Activated CD8-positive, alpha-beta memory T cell treated with anti-CD3 and anti-CD28 coated beads, Interleukin-2, amount 50 U/mL, for 24 hours (primary cell): ENCODE measurements around the gene KLK3.
"Not testable (repeated sequence)": the region's sequence is repeated elsewhere in the genome, so short reads cannot be mapped to it uniquely, and the experiment has no call there.

Source experiments
- DNase-seq: peaks from one replicate; pipeline ENCODE4 v3.0.0-alpha.2; 2020; ENCODE audit errors: extremely low read depth

Gene KLK3

DNA sequence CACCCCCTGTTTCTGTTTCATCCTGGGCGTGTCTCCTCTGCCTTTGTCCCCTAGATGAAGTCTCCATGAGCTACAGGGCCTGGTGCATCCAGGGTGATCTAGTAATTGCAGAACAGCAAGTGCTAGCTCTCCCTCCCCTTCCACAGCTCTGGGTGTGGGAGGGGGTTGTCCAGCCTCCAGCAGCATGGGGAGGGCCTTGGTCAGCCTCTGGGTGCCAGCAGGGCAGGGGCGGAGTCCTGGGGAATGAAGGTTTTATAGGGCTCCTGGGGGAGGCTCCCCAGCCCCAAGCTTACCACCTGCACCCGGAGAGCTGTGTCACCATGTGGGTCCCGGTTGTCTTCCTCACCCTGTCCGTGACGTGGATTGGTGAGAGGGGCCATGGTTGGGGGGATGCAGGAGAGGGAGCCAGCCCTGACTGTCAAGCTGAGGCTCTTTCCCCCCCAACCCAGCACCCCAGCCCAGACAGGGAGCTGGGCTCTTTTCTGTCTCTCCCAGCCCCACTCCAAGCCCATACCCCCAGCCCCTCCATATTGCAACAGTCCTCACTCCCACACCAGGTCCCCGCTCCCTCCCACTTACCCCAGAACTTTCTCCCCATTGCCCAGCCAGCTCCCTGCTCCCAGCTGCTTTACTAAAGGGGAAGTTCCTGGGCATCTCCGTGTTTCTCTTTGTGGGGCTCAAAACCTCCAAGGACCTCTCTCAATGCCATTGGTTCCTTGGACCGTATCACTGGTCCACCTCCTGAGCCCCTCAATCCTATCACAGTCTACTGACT lies at the start of gene KLK3:
KLK3 (plus strand) TSS at position 280 of the 775 bp plus-strand sequence; CDS start at position 321, 41 bp downstream.
- no peak for DNase-seq

DNA sequence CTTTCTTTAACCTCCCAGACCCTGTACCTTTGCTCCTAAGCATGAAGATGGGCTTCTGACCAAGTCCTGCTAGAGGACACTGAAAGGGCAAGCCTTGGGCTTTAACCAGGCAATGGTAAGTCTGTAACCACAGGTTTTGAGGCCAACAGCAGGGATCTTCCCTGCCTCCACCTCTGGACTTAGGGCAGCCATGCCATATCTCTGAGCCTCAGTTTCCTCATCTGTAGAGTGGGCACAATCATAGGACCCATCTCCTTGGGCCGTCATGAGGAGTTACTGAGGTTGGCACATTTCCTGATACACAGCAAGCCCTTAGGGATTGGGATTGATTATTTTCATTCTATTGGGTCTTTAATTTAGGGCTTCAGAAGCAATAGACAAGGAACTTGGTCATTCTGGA lies 45.9 kb upstream of the KLK3 start:
- DNase-seq, result no peak

DNA sequence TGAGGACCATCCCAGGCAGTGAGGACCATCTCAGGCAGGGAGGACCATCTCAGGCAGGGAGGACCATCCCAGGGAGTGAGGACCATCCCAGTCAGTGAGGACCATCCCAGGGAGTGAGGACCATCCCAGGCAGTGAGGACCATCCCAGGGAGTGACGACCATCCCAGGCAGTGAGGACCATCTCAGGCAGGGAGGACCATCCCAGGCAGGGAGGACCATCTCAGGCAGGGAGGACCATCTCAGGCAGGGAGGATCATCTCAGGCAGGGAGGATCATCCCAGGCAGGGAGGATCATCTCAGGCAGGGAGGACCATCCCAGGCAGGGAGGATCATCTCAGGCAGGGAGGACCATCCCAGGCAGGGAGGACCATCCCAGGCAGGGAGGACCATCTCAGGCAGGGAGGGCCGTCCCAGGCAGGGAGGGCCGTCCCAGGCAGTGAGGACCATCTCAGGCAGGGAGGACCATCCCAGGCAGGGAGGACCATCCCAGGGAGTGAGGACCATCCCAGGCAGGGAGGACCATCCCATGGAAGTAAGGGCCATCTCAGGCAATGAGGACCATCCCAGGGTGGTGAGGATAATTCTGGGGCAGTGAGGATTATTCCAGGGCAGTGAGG lies 43.0 kb upstream of the KLK3 start:
- not testable (repeated sequence) for DNase-seq

DNA sequence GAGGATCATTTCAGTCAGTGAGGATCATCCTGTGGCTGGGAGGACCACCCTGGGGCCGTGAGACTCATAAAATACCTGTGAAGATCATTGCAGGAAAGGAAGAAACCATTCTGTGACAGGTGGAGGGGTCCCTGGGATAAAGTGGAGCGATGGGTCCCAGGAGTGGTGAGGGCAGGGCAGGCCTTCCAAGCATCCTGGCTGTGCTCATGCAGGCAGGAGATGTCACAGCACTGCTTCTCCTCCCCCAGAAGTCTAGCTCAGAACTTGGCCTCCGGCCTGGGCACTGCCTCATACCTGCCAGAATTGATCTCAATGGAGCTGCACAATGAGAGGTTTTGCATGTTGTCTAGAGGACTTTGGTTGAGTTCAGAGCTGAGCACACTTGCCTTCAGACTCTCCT lies 42.2 kb upstream of the KLK3 start:
- DNase-seq, result no peak

DNA sequence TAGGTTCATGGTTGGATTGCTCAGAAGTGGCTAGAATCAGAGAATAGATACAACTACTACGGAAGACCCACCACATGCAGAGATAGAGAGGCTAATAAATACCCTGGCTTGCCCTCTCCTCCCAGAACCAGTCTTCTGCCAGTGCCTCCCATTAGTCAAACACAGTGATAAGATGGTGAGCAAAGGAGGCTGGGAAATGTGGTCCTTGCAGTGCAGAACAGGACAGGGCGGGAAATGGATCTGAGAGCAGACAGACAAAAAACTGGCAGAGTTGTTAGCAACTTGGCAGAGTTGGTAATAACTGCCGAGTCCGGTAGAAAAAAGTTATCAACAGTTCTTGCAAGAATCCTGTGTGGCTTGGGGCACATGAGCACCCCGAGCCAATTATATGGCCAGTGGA lies 39.8 kb upstream of the KLK3 start:
- no peak for DNase-seq

DNA sequence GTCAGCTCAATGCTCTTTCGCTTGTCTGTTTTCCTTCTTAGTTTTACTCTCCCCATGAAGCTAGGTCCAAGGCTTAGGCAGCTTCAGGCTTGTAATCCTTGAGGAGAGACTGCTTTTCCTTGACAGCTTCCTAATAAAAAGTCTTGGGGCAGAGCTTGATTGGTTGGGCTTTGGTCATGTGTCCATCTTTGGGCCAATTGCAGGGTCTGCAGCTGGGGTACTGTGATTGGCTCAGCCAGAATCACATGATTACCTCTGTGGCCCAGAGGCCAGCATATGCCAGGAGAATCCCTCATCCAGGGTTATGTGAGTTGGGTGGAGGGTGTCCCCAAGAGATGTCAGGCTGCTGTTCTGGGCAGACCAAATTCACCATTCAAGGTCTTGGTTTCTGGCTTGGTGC lies 39.3 kb upstream of the KLK3 start:
- DNase-seq, result no peak

DNA sequence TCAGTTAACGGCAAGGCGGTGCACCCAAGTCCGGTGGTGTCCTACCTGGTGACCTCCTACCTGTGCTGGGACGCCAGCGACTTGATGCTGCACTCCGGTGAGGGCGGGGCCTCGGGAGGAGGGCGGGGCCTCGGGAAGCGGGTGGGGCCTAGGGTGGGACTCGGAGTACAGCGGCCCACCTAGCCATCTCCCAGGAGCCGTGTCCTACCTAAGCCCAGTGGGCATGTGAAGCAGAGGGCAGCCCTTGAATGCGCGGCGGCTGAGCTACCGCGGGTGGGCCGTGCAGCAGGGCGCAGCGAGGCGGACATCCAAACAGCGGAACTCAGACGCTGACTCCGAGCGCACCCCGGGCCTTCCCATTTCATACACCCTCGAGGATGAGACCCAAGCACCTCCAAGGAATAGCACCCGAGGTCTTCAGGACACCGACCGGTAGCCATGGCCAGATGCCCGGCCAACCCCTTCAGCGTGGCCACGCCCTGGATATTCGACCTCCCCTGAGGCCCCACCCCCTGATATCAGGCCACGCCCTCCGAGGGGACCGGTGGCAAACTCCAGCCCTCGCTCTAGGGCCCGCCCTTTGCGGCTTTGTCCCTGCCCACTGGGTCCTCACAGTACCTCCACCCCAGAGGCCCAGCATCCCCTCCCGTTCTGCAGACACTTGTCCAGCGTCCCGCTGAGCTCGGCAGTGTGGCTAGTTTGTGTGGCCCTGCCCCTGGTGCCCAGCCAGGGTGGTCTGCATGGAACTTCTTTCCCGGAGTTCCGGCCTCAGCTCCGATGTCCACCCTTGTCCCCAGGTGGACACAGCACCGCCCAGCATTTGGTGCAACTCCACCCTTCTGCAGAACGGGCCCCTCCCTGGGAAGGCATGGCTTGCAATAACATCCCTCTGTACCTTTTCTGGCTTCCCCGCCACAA lies 36.5 kb upstream of the KLK3 start:
- DNase-seq, result no peak

DNA sequence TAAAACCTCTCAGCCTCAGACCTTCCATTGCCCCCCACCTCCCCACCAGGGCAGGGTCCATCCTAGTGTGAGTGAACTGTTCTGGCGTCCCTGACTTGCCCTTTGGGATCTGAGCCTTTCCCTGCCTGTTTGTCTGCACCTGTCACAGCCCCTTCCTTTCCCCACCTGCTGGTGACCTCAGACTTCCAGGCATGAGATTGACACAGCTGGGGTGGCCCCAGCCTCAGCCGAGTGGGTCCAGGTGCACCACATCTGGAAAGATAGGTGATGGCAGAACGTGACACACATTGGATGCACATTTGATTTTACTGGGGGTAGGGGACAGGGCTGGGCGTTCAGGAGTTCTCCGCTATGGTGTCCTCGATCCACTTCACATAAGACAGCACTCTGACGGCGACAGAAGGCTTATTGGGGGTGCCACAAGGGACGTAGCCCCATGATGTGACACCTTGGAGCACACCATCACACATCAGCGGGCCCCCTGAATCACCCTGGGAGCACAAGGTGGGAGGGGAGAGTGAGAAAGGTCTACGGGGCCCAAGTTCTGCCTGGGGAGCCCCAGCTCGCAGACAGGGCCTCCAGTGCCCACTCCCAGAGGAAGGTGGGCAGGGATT lies 35.7 kb upstream of the KLK3 start:
- no peak for DNase-seq

DNA sequence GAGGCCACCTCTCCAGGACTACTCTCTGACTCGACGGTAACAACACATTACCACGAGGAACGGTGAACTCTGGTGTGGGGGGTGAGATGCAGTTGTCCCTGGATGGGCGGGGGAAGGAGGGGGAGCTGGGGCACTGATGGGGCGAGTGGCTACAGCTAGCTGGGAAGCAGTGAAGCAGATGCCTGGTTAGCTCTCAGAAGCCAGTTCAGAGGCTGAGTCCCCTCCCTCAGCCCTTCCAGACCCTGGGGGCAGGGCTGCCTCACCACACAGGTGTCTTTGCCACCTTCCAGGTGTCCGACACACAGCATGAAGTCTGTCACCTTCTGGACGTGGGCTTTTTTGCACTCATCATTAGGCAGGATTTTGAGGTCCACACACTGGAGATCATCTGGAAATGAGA lies 35.1 kb upstream of the KLK3 start:
- no peak for DNase-seq

DNA sequence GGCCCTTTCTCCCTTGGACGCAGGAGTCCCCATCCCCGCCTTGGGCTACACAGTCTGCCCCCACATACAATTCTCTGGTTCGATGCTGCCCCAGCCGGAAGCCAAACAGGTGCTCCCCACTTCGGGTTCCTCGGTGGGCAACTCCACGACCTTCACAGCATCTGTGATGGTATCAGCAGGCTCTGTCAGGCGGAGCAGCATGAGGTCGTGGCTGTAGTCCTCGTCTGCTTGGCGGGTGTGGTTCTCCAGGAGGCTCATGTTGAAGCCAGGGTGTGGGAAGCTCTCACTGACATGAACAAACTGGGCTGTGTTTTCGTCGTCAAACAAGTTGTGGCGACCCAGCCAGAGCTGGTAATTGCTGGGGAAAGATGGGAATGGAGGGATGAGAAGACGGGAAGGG lies 34.6 kb upstream of the KLK3 start:
- DNase-seq, result no peak

DNA sequence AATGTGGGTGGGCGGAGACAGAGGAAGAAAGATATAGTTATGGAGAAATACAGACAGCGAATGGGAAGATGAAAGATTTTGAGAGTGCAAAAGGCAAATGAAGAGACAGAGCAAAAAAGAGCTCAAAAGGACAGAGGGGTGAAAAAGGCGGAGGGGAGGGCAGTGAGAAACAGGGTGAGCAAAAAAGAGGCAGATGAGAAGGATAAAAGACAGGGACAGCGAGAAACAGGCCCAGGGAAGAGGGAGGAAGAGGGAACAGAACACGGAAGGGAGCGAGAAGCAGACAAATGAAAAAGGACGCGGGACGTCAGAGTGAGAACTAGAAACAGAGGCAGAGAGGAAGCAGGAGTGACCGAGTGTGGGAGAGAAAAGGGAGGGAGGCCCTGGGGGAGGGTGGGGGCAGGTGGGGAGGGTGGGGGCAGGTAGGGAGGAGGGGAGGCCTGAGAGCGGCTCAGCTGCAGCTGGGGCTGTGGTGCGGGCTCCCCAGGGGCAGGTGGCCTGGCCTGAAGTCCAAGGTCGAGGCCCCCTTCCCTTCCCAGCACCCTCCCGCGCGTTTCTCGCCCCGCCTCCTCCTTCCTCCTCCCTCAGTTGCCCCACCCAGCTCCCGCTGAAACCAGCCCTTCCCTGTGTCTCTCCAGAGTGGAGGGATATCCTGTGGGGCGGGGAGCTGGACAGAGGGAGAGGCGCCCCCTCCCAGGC lies 34.0 kb upstream of the KLK3 start:
- no peak for DNase-seq

DNA sequence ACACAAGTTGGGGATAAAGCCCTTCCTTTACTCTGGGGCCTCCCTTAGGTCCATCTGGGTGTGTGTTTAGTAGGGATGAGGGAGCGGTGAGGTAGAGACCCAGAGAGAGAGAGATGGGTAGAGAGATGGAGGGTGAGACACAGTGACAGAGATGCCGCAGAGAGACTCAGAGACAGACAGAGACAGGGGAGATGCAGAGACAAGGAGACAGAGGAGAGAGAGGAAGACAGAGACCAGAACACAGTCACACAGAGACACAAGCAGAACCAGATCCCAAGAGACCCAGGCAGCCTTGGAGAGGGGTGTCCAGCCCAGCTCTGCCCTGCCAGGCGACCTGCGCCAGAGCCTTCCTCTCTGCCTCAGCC lies 33.5 kb upstream of the KLK3 start:
- DNase-seq, result no peak

DNA sequence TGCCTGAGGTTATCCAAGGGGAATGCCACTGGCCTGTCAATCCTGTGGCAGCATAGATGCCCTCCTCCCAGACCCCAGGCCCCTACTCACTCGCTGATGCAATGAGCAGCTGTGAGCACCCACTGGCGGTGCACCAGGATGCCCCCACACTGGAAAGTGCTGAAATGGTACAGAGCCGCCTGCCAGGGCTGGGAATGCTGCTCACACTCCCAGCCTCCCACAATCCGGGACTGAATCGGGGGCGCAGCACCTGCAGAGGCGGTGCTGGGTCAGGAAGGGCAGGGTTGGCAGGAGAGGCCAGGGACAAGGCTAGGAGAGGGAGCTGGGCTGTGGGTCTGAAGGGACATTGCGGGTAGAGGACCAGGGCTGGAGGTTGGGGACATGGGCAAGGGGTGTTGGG lies 33.1 kb upstream of the KLK3 start:
- no peak for DNase-seq

DNA sequence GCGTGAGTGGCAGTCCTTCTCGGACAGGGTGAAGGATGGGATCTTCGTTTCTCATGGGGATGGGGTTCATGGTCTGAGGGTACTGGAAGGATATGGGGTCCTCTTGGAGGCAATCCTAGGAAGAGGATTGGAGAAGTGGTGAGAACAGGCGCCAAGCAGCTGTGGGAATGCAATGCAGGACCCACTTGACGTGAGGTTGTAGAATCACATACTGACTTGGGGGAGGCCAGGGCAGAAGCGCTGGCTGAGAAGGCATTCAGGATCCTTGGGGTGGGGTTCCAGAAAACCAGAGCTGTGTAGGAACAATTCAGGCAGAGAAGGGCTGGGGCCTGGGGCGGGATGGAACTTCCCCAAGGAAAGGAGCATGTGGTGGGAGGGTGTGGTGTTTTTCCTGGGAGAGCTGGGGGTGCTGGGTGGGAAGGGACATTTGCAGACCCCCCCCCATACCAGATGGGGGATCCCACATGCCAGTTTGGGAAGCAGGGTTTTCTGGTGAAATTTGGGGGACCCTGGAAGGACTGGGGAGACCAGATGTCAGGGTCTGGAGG lies 32.0 kb upstream of the KLK3 start:
- DNase-seq, result no peak

DNA sequence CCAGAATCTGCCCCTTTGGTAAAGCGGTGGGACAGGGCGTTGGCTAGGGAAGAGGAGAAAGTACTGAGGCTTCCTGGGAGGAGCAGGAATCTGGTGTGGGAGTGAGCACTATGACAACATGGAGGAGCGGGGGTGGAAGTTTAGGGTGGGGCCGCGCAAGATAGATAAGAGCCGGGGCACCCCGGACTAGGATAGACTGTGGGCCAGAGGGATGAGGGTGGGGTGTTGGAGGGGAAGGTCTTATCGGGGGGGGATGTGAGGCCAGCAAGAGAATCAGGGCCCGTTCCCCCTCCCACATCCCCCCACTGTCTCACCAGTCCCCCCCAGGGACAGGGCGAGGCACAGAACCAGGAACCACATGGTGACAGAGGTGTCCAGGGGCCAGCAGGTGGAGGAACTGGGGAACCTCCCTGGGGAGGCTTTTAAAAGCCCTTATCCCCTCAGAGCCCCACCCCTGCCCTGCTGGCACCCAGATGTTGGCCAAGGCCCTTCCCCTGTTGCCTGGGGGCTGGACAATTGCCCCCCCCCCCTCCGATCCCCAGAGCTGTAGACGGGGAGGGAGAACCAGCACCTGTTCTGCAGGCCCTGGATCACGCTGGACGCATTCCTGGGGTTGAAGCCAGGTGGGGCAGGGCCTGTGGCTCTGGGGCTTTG lies 31.2 kb upstream of the KLK3 start, which contains the start of gene KLK1:
KLK1 (minus strand) TSS at position 399 of the 654 bp plus-strand sequence; CDS start at position 360, 39 bp downstream.
- no peak for DNase-seq

DNA sequence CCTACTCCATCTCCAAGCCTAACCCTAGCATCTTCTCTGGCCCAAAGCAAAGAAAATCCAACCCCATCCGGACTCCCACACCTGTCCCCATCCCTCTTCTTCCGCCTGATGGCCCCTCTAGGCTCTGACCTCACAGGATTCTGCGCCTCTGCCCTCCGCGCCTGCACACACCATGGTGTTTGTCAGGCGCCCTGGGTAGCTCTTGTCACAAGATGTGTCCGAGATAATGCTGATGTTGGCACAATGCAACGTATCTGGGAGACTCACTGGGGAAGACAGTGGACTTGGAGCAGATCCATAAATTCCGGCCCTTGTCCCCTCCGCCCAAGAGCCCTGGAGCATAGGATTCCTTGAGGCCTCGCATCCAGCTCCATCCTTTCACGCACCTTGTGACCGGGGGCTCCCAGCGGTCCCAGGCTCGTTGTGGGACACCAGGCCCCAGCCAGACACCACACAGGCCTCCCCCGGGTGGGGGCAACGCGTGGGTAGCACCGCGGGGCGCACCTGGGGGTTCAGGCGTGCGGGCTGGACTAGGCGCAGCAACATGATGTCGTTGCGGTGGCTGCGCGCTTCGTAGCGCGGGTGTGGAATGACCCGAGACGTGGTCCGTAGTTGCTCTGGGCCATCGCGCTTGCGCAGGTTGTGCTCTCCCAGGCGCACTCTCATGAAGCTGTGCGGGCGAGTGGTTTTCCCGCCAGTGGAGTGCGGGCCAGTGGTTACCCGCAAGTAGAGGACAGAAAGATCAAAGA lies 28.0 kb upstream of the KLK3 start:
- no peak for DNase-seq

DNA sequence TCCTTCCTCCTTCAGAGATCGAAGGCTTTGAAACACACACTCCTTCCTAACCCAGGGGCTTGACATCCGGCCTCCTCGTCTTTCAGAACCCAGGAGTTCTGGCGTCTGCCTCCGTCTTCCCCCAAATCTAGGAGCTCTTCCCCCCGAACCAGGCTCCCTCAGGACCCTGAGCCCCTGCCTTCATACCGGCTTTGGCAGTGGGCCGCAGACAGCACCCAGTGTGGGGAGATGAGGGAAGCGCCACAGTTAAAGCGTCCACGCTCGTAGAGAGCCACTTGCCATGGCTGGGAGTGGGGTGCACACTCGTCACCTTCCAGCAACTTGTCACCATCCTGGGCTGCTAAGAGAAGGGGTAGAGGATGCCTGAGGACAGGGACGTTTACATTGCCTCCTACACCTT lies 27.2 kb upstream of the KLK3 start:
- DNase-seq, result no peak

DNA sequence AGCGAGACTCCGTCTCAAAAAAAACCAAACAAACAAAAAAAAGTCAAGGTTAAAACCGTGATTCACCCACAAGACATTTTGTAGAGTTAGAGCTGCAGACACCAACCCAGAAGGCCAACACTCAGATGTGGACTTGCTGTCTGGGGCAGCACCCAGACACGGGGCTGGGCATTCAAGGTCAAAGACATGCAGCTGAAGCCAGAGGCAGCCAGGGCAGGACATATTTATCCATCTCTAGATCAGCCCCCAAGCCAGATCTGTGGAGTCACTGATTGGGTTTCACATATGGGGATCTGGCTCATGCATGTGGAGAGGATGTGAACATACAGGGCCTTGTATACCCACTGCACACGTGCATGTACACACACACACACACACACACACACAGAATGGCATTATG lies 24.9 kb upstream of the KLK3 start:
- DNase-seq, result no peak

DNA sequence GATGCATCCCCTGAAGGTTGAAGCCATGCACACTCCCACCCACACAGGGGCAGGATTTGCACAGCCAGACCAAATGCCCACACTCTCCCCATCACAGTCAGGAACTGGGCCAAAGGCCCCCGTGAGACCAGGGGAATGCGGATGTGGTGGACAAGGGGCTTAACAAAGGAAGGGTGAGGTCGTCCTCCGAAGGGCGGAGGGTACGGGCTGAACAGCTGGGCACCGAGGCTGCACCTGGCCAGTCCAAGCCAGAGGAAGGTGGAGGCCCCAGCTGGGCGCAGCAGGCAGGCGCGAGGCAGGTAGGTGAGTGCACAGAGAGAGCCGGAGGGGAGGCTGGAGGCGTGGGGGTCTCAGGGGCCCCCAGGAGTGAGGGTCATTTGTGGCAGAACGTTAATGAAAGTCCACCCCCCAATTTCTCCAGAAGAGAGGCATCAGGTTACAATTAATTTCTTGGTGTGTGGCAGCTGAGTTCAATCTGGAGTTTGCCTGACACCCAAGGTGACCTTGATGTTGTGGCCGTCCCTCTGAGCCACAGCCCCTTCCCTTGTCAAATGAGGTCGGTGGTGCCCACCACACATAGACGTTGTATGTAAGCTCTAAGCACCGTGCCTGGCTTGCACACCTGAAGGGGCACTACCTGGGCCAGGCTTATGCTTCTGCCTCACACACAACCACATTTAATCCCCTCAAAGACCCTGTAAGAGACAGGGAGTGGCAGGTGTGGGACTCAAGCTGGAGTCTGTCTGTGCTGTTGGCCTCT lies 24.3 kb upstream of the KLK3 start:
- DNase-seq, result no peak
